HG03175 (cell line): ENCODE measurements around the gene SERTAD2.

ENCODE experiments used
- ATAC-seq: cut with Tn5 transposase; IDR thresholded peaks from one replicate; pipeline ENCODE4 v1.9.1; 2021; ENCODE audit warnings: mild to moderate bottlenecking, moderate library complexity; ENCODE audit not compliant: unreplicated experiment

Gene SERTAD2

GRCh38 chr2:64675860-64676259, 22.1 kb upstream of the SERTAD2 start:
- no peak for ATAC-seq

- ATAC-seq, result no peak
These were observed 19.0 kb upstream of the SERTAD2 start for GRCh38 chr2:64672708-64673107.

GRCh38 chr2:64670047-64670446, 16.3 kb upstream of the SERTAD2 start:
- ATAC-seq, result no peak

- no peak for ATAC-seq
These were observed 15.6 kb upstream of the SERTAD2 start for GRCh38 chr2:64669288-64669687.

- ATAC-seq, result no peak
These were observed 14.8 kb upstream of the SERTAD2 start for GRCh38 chr2:64668542-64668941.

- no peak for ATAC-seq
These were observed 13.8 kb upstream of the SERTAD2 start for GRCh38 chr2:64667535-64667934.

- ATAC-seq, result no peak
These were observed 13.2 kb upstream of the SERTAD2 start for GRCh38 chr2:64666810-64667438.

- ATAC-seq, result no peak
These were observed 12.0 kb upstream of the SERTAD2 start for GRCh38 chr2:64665709-64666108.

GRCh38 chr2:64663402-64663801, 9.7 kb upstream of the SERTAD2 start:
- no peak for ATAC-seq

GRCh38 chr2:64661741-64662169, 8.0 kb upstream of the SERTAD2 start:
- no peak for ATAC-seq

GRCh38 chr2:64659252-64659651, 5.5 kb upstream of the SERTAD2 start:
- ATAC-seq, result no peak

GRCh38 chr2:64658269-64658668, 4.6 kb upstream of the SERTAD2 start:
- no peak for ATAC-seq

GRCh38 chr2:64657411-64657810, 3.7 kb upstream of the SERTAD2 start:
- ATAC-seq, result no peak

- no peak for ATAC-seq
These were observed 2.7 kb upstream of the SERTAD2 start for GRCh38 chr2:64656379-64656778.

- no peak for ATAC-seq
These were observed 2.2 kb upstream of the SERTAD2 start for GRCh38 chr2:64655873-64656272.

- ATAC-seq, result no peak
These were observed 1.4 kb upstream of the SERTAD2 start for GRCh38 chr2:64655018-64655664.

GRCh38 chr2:64654063-64654811, 524 bp upstream of the SERTAD2 start:
- ATAC-seq, result peak; percentile 49

GRCh38 chr2:64652231-64653108, 1.2 kb downstream of the SERTAD2 start:
- no peak for ATAC-seq

GRCh38 chr2:64651590-64651989, 2.1 kb downstream of the SERTAD2 start:
- no peak for ATAC-seq

GRCh38 chr2:64650722-64651338, 2.9 kb downstream of the SERTAD2 start:
- ATAC-seq, result no peak

GRCh38 chr2:64650296-64650695, 3.4 kb downstream of the SERTAD2 start:
- ATAC-seq, result no peak
